HG03175 (cell line): Measurements from ENCODE around the gene RASA3.

Experiments used
- ATAC-seq: cut with Tn5 transposase; IDR thresholded peaks from one replicate; pipeline ENCODE4 v1.9.1; 2021; ENCODE audit warnings: mild to moderate bottlenecking, moderate library complexity; ENCODE audit not compliant: unreplicated experiment

RASA3 gene

DNA sequence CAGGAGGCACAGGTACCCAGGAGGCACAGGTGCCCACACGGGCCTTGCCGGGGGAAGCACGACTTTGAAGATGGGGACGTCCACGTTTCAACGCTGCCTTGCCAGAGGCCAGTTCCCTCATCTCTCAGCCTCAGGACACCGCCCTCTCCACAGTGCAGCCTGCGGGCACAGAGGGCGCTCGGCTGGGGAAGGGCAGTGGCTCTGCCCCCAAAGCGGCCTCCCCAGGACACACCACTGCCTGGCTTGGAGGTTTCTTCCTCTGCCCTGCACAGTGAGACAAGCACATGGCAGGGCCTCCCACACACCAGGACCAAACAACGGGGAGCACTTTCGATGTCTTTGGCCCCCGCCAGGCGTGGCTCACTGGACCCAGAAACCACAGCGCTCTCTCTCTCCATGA is 73.0 kb downstream of the RASA3 start:
- no peak for ATAC-seq

DNA sequence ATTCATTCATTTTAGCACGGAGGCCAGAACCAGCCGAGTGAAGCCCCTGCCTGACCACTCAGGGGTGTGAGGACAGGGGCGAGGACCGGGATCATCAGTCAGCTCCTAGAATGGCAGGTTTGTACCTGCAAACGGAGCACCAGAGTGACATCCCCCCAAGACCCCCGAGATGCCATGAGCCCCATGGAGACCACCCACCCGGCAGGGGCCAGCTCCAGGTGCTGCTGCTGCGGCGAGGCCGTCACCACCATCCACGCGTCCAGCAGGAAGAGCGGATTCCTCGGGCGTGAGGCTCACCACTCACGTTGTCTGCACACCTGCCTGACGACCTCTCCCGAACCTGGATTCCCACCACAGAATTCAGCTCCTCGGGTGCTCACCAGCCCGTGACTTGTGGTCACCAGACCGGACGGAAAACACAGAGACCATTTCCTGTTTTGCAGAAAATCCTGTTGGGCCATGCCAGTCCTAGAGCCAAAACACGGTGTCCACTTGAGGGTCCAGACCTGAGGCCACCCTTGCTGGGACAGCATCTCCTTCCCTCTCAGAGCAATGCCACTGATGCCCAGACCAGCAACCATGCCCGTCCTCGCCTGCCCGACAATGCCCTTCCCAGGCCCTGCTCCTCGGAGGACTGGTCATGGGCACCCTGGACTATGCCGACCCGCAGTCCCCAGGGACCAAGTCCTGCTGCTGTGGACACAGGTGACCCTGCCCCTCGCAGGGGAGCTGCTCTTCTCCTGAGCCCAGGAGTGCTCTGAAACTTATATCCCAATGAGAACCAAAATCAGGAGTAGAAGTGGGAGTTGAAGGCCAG is 74.2 kb downstream of the RASA3 start:
- ATAC-seq = no peak

DNA sequence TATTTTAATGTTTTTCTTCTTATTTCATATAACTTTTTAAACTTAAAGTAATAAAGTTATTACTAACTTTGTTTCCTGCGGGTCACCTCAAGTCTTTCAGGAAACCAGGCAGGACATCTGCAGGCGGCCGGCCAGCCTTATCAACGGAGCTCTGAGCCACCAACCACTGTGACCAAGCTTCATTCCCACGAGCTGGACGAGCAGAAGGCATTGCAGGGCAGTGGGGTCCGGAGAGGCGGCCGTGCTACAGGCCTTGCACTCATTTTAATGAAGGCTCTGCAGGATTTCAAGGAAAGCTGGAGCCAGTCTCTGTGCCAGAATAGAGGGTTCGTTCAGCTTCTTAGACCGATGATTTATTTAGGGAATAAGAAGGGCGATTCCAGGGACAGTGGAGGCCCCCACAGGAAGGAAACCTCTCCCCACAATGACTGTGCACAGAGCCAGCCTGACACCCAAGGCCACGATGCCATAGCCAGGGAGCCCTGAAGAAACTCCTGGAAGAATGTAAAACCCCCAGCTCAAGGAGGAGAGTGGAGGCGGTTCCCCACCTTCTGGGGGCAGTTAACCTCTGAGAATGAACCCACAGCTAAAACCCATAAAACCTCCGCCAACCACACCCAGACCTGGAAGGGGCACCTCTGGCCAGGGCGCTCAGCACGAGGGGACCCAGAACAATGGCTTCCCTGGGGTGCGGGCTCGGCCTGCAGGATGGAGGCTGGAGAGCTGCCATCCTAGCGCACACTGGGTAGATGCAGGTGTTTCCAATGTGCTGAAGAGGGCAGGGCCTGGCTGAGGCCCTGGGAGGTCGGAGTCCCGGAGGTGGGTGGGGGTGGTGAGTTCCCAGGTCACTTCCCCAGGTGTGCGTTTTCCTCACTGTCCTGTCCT is 75.0 kb downstream of the RASA3 start:
- ATAC-seq = no peak

DNA sequence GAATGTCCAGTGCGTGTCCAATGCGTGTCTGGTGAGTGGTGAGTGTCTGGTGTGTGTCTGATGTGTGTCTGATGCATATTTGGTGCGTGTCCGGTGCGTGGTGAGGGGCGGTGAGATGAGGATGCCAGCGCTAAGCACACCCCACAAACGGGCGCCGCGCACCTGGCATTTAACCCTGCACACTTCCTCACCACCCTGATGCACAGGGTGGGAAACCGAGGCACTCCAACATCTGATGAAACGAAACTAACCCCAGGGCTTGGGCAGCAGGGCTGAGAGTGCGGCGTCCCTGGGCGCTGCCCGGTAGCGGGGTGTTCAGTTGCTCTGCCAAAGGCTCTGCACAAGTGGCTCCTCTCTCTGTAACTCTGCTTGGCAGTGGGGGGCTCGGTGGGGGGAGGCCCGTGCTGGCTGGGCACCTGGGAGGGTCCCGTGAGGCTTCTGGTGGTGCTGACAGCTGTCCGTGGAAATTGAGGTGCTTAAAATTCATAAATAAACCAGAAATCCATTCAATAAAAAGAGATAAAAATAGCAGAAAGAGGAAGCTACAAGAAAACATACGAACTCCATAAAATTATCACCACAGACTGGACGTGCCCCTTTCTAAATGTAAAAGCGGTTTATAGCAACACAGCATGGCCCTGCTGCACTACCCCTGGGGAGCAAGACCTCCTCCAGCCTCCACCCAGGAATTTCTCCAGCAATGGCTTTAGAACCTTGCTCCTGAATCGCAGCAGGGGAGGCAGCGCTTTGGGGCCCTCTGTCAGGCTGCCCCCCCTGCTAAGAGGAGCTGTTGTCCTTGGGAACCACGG is 76.0 kb downstream of the RASA3 start:
- no peak for ATAC-seq

DNA sequence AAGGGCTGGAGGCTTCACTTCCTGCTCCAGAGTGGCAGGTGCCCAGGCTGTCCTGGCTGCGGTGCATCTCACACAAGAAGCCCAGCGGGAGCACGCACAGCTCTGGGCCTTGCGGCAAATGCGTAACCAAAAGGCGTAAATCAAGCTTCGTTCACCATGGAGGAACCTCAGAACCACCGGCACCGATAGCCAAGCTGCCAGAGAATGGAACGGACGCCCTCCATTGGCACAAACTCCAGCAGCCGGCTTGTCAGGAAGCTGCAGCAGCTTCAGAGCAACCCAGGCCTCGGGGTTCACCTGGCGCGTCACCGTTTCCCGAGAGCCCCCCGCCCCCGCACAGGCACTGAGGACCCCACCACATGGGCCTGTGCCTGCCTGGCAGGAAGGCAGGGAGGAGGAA is 76.7 kb downstream of the RASA3 start:
- no peak for ATAC-seq

DNA sequence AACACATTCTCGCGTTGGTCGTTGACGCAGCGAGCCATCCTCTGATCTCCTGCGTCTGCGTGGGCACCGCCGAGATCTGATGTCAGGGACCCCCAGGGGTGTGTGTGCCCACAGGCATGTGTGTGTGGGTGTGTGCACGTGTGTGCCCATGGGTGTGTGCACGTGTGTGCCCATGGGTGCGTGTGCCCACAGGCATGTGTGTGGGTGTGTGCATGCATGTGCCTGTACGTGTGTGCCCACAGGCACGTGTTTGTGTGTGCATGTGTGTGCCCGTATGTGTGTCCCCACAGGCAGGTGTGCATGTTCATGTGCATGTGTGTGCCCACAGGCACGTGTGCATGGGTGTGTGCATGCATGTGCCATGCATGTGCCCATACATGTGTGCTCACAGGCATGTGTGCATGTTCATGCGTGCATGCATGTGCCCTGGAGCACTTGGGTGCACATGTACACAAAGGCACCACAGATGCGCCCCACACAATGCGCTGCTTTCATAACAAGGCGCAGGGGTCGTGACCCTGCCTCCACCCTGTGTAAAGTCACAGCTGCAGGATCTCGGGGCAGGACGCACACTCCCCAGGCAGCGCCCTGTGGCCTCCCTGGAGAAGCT is 77.5 kb downstream of the RASA3 start:
- no peak for ATAC-seq

DNA sequence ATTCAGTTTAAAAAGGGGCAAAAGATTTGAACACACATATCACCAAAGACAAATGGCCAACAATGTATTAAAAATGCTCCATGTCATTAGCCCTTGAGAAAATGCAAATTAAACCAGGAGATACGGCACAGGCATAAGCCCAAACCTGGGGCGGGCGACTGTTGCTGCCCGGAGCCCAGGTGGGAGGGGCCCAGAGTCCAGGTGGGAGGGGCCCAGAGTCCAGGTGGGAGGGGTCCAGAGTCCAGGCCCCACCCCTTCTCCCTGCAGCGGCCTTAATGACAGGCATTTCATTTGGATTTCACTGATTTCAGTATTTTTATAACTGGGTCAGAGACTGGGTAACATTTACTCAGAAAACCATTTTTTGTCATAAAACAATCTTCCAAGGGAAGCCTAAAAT is 78.2 kb downstream of the RASA3 start:
- ATAC-seq = no peak

DNA sequence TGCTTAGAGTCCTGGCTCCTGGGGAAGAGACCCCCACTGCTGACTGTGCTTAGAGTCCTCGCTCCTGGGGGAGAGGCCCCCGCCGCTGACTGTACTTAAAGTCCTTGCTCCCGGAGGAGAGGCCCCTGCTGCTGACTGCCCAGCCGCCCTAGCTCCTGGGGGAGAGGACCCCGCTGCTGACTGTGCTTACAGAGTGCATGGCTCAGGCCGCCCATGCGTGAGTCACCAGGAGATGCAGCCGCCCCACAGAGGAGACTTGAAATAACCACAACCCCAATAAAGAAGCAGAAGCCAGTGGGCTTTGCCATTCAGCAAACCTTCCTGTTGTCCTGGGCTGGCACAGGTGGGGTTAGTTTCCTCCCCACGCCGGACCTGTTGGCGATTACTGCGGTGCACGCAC is 79.4 kb downstream of the RASA3 start:
- ATAC-seq = no peak

DNA sequence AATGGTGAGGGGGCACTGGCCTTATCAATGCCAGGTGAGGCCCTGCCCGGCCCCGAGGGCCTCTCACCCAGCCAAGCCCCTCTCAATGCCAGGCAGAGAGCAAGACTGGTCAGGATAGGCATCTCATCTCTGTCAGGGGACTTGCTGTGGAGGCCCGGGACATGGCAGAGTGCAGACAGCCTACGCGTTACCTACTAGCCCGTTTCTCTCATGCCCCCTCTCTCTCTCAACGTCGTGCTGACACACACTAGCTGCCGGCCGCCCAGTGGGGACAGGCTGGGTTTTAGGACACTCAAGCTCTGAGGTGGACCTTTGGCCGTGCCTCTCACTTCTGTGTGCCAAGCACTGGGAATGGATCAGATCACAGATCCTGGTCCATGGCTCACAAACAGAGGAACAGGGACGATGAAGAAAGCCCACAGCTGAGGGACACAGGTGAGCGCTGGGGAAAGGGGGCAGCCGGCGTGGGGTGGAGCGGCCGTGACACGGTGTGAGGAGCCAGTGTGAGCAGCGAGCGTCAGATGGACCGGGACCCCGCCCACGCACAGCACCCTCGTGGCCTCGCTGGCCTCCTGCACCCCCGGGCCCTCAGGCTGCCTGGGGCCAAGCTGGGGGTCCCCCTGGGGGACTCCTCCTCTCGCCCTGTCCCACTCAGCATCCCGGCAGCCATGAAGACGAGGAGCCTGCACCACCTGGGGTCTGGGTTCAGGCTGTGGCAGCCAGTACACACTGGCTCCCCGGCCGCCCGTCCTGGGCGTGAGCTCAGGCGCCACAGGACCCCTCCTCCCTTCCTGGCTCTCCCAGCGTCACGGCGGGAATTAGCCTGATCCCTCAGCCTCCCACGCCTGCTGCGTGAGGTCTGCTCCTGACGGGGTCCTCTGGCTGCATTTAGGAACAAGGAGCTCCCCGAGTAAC is 81.6 kb downstream of the RASA3 start:
- no peak for ATAC-seq

DNA sequence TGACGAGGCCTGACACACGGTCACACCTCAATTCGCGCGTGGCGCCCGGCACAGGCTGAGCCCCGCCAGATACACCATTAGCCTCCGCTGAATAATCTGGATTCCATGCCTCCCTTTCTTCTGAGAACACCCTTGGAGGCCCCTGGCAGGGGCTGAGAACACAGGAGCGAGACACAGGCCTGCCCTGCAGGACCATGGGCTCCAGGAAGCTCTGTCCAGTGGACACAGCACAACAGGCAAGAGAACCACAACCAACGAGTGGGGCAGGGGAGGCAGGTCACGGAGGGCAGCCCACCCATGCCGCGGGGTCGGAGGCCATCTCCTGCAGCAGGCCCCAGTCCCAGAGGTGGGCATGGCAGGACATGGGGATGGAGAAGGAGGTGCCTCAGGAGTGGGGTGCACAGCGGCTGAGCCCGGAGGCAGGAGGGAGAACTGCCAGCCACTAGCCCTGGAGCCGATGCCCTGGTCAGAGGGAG is 82.8 kb downstream of the RASA3 start:
- ATAC-seq = no peak

DNA sequence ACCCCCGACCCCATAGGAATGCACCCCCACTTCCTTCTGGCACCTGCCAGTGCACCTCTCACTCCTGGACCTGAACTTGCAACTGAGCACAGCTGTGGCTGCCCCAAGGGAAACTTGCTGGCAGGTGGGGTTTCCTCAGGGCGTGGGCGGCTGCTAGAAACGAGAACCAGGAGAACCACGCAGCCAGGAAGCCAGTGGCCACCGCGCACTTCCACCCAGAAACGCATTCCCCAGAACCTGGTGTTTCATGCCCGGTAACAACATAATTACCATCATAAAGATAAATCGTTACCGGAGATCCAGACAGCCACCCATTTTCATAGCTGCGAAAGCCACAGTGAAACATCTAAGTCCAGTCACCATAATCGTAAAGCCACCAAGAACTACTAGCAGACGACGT is 83.4 kb downstream of the RASA3 start:
- ATAC-seq = peak; percentile 54

DNA sequence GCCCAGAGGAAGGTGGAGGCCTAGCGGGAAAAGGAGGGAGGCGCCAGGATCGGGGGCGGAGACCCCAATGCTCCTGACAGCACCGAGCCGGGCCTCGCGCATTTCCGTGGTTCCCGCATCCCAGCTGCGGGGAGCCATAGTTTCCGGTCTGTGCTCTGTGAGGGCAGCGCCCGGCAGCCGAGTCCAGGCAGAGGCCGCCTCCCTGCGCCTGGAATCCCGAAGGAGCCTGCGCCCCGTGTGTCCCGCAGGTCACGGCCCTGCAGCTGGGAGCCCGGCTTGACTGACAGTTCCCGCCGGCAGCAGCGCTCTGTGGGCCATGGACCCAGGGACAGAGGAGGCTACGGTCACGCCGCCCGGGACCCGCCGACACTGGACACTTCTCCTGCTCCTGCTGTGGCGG is 84.0 kb downstream of the RASA3 start:
- ATAC-seq = no peak

DNA sequence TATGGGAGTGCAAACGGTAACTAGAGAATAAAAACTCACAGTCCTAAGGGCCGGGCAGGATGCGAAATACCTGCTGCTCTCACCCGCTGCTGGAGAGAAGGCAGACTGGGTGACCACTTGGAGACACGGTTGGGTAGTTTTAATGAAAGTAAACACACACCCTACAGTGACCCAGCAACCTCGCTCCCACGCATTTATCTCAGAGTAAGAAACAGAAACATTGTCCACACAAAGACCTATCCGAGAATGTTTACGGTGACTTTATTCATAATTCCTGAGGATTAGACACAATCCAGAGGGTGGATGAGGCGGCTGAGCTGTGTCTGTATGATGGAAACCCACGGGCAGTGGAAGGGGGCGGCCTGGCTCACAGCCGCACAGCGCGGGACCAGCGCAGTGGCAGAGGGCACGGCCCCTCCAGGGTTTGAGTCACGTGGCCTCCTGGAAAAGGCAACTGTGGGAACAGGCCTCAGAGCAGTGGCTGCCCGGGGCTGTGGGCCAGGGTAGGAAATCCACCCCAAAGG is 85.0 kb downstream of the RASA3 start:
- ATAC-seq = peak; percentile 75

DNA sequence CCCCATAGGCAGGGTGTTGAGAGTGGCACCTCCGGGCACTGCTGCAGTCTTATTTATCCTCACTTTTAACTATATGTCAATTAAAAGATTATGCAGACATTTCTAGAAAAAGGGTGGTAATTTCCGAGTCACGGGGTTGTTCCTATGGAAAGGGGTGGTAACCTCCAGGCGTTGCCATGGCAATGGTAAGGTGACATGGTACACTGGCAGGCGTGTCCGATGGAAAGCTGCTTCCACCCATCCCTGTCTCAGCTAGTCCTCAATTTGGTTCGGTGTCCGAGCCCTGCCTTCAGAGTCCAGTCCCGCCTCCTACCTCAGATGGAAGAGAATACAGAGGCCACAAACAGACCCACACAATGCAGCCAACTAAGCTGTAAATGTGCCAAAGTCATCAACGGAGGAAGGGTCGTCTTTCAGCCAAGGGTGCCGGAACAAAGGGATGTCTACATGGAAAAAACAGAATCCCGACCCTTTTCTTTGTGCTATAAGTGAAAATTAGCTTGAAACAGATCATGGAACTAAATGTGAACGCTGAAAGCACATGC is 85.9 kb downstream of the RASA3 start:
- no peak for ATAC-seq

DNA sequence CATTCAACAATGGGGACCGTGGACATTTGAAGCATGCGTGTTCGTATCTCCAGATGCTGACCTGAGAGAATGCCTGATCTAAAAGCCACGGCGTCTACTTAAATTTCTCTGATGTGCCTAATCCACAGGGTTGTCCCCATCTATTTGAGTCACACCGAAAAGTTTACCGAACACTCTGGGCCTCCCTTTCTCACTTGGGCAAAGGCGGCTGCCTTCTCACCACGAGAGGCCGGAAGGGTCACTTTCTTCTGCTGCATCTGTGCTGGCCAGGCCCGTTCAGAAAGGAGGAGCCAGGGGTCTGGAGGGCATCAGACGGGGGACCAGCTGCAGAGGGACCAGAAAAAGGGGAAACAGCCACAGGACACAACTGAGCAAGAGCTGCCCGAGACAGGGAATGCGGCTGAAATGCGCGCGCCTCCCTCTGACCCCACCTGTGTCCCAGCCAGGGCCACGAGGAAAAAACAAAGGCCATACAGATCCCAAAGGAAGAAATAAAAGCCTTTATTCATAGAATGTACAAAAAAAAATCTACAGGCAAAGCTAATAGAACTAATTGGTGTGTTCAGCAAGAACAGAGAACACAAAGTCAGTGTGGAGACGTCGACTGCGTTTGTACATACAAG is 87.2 kb downstream of the RASA3 start:
- no peak for ATAC-seq

DNA sequence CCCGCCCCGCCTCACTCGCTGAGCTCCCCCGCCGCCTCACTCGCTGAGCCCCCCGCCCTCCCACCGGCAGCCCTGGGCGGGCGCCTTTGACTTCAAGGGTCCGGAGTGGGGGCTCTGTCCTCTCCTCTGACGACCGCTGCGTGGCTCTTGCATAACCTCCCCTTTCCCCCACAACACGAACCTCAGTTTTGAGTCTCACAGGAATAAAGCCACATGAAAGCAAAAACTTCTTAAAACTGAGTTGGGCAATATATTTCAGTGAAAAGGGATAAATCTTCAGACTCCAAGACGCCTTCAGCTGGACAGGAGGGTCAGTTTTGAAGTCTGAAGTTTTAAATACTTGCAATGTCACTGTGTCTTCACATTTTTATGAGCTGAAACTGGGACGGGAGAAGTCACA is 87.9 kb downstream of the RASA3 start:
- no peak for ATAC-seq

DNA sequence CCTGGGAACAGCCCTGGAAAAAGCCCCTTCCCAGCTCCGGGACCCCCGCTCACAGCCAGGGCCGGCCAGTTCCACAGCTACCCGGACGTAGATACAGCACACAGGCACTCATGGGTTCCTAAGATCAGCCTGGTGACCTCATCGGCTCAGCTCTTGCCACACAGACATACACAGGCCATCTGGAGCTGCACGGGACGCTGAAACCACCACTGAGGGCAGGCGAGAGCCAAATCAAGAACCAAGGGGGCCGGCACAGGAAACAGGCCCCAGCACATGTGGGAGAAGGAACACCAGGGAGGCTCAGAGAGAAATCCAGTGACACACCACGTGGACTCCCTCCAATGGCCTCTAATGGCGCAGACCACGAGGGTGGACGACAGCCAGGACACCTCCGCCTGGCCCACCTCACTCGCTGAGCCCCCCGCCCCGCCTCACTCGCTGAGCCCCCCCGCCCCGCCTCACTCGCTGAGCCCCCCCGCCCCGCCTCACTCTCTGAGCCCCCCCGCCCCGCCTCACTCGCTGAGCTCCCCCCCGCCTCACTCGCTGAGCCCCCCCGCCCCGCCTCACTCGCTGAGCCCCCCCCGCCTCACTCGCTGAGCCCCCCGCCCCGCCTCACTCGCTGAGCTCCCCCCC is 88.9 kb downstream of the RASA3 start:
- ATAC-seq = no peak

DNA sequence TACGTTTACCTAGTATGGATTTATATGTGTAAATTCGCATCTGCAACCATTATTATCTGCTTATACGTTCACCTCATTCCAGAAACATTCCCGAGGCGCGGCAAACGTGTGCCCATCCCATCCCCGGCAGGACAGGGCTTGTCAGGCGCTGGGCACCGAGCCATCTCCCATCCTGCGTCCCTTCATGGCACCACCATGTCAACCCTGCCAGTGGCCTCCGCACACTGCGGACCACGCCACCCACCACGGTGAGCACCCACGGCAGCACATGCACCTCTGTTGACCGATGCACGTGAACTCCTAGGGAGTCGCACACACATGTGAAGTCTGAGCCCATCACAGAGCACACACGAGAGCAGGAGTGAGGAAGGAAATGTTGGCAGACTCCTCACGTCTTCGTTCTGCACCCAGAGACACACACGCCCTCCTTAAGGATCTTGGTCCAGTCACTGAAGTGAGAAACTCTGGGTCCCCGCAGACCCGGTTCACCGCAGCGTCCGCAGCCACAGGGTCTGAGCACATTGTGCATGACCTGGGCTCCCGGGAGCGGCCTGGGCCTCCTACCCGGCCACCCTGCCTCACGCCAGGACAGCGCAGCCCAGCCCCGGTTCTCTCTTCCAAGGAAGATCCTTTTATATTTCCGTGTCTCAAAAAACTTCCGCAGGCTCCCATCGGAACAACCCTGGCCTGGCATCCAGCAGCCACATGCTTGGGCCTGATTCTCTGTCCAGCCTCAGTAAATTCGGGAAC is 90.2 kb downstream of the RASA3 start:
- ATAC-seq = no peak
